Hepatocyte (in vitro differentiated cells): ENCODE data around the gene OBSCN.

Experiments used
- CTCF ChIP-seq: fragments of 200-600 bp; sonication (generic); IDR thresholded peaks from 2 replicates; pipeline ENCODE4 v1.5.1; 2016; ENCODE audit warnings: antibody characterized with exemption, mild to moderate bottlenecking; ENCODE audit not compliant: poor library complexity
- EZH2 ChIP-seq: fragments of 200-600 bp; sonication (generic); IDR thresholded peaks from 2 replicates; pipeline ENCODE4 v1.6.1; 2016; ENCODE audit warnings: antibody characterized with exemption, mild to moderate bottlenecking, borderline replicate concordance
- EZH2phosphoT487 ChIP-seq: fragments of 200-600 bp; sonication (generic); IDR thresholded peaks from one replicate; pipeline ENCODE4 v1.6.1; 2018; ENCODE audit warnings: antibody characterized with exemption, mild to moderate bottlenecking, low read depth, moderate library complexity; ENCODE audit not compliant: unreplicated experiment, severe bottlenecking

DNA sequence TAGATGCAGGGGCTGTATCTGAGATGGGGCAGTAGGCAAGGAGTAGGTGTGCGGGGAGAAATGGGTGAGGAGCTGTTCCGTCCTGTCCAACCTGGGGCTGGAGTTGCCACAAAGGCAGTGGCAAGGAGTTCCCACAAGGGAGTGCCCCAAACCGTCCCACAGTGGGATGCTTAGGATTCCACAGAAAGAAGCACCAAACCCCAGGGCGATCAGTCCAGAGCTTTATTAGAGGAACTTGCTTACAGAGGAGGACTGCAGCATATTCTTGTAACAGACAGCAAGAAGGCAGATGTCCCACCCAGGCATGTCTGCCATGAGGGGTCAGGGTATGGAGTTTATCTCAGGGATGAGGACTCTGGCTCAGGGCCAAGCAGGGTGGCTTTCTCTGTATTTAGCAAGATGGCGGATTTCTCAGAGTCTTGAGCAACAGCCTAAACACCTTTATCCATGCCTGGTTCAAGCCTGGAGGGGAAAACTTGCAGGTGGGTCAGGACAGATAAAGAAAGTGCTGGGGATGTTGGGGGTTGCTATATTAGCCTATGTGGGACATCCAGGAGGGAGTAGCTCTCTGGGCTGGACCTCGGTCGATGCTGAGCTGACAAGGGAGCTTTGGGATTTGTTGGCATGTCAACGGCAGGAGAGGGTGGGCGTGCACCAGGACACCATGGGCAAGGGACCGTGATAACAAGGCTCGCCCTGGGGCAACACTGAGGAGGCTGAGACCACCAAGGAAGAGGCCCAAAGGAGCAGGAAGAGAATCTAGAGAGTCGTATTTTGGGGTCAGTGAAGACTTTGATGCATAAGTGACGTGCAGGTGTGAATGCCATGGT is 32.8 kb downstream of the OBSCN start:
- TF ChIP-seq CTCF (no peak), EZH2 (no peak), EZH2phosphoT487 (no peak)
